Neuronal stem cell (in vitro differentiated cells): ENCODE measurements around the gene ABHD17B.

Experiments
- DNase-seq: peaks from one replicate; pipeline ENCODE4 v3.0.0-alpha.2; 2013; ENCODE audit warnings: low spot score
- H2AFZ ChIP-seq: one replicate; pipeline ENCODE4 v1.6.1; 2013; ENCODE audit warnings: mild to moderate bottlenecking, low read length, inconsistent platforms
- H2AK5ac ChIP-seq: 2 replicates; pipeline ENCODE4 v1.6.1; 2013; ENCODE audit warnings: low read depth, mild to moderate bottlenecking, inconsistent platforms, low read length, moderate library complexity, mixed read lengths
- H2BK120ac ChIP-seq: 2 replicates; pipeline ENCODE4 v1.6.1; 2013; ENCODE audit warnings: low read depth, mild to moderate bottlenecking, inconsistent platforms, low read length, moderate library complexity, mixed read lengths
- H2BK12ac ChIP-seq: one replicate; pipeline ENCODE4 v1.6.1; 2013; ENCODE audit warnings: low read length, inconsistent platforms
- H2BK15ac ChIP-seq: 2 replicates; pipeline ENCODE4 v1.6.1; 2013; ENCODE audit warnings: mild to moderate bottlenecking, low read length, inconsistent platforms, mixed read lengths
- H2BK5ac ChIP-seq: one replicate; pipeline ENCODE4 v1.6.1; 2013; ENCODE audit warnings: inconsistent platforms, mild to moderate bottlenecking, low read length, moderate library complexity
- H3K14ac ChIP-seq: one replicate; pipeline ENCODE4 v1.6.1; 2013; ENCODE audit warnings: low read length, inconsistent platforms
- H3K18ac ChIP-seq: 2 replicates; pipeline ENCODE4 v1.6.1; 2013; ENCODE audit warnings: low read length, inconsistent platforms
- H3K23ac ChIP-seq: 2 replicates; pipeline ENCODE4 v1.6.1; 2013; ENCODE audit warnings: low read depth, mild to moderate bottlenecking, mixed read lengths, low read length, inconsistent platforms; ENCODE audit not compliant: poor library complexity
- H3K27ac ChIP-seq: replicated peaks from 3 replicates; pipeline ENCODE4 v1.5.1; 2013; ENCODE audit warnings: low read length, inconsistent platforms
- H3K27me3 ChIP-seq, 3 experiments: 2 replicates each; pipeline ENCODE4 v1.6.1; 2013; ENCODE audit warnings: low read length in 3 of 3, mild to moderate bottlenecking in 2 of 3, inconsistent platforms in 1 of 3, low read depth in 1 of 3, mixed read lengths in 1 of 3, moderate library complexity in 1 of 3; ENCODE audit not compliant: control insufficient read depth in 3 of 3, insufficient read depth in 3 of 3
- H3K36me3 ChIP-seq, 2 donors: replicated peaks in 1 of 2; 2 replicates each; pipeline ENCODE4 v1.6.1; 2013; ENCODE audit warnings: low read length in 2 of 2; ENCODE audit not compliant: control insufficient read depth in 2 of 2, insufficient read depth in 2 of 2
- H3K4ac ChIP-seq: 2 replicates; pipeline ENCODE4 v1.6.1; 2013; ENCODE audit warnings: inconsistent platforms, mild to moderate bottlenecking, low read length, moderate library complexity
- H3K4me1 ChIP-seq, 2 donors: 1 replicate in 1 of 2; 2 replicates in 1 of 2; pipeline ENCODE4 v1.6.1; 2013; ENCODE audit warnings: low read length in 2 of 2, low read depth in 1 of 2; ENCODE audit not compliant: control insufficient read depth in 2 of 2, insufficient read depth in 1 of 2
- H3K4me2 ChIP-seq: one replicate; pipeline ENCODE4 v1.6.1; 2013; ENCODE audit warnings: mild to moderate bottlenecking, low read length, inconsistent platforms; ENCODE audit not compliant: insufficient read depth, poor library complexity, severe bottlenecking
- H3K4me3 ChIP-seq, 2 donors: 2 replicates each; pipeline ENCODE4 v1.5.1; 2013; ENCODE audit warnings: low read length in 2 of 2, mild to moderate bottlenecking in 2 of 2, inconsistent platforms in 1 of 2, moderate library complexity in 1 of 2
- H3K79me1 ChIP-seq: one replicate; pipeline ENCODE4 v1.6.1; 2013; ENCODE audit warnings: low read depth, mild to moderate bottlenecking, inconsistent platforms, low read length, moderate library complexity
- H3K9ac ChIP-seq: one replicate; pipeline ENCODE4 v1.6.1; 2013; ENCODE audit warnings: mild to moderate bottlenecking, low read depth, low read length, inconsistent platforms; ENCODE audit not compliant: poor library complexity
- H3K9me3 ChIP-seq, 2 donors: replicated peaks in 1 of 2; 2 replicates each; pipeline versions ENCODE3 to v1.6.1; 2013; ENCODE audit warnings: low read length in 2 of 2, mild to moderate bottlenecking in 2 of 2, inconsistent platforms in 1 of 2, low read depth in 1 of 2, mixed read lengths in 1 of 2, moderate library complexity in 1 of 2; ENCODE audit not compliant: control insufficient read depth in 2 of 2, insufficient read depth in 1 of 2
- H4K8ac ChIP-seq: one replicate; pipeline ENCODE4 v1.6.1; 2013; ENCODE audit warnings: low read depth, mild to moderate bottlenecking, inconsistent platforms, low read length, moderate library complexity
- H4K91ac ChIP-seq: one replicate; pipeline ENCODE4 v1.6.1; 2013; ENCODE audit warnings: low read length, low read depth, mild to moderate bottlenecking, inconsistent platforms; ENCODE audit not compliant: poor library complexity
- WGBS, 2 donors: extraction: QIAGEN DNeasy Blood & Tissue Kit; methylation state at CpG; one replicate each; pipeline ENCODE4 v1.1.7; 2013; ENCODE audit warnings: missing lambda C conversion rate in 2 of 2, mixed read lengths in 1 of 2; ENCODE audit not compliant: insufficient read length in 2 of 2, insufficient replicate concordance in 1 of 2; ENCODE audit errors: extremely low coverage in 2 of 2; 5-methylcytosine and 5-hydroxymethylcytosine counted together

The ABHD17B gene

DNA sequence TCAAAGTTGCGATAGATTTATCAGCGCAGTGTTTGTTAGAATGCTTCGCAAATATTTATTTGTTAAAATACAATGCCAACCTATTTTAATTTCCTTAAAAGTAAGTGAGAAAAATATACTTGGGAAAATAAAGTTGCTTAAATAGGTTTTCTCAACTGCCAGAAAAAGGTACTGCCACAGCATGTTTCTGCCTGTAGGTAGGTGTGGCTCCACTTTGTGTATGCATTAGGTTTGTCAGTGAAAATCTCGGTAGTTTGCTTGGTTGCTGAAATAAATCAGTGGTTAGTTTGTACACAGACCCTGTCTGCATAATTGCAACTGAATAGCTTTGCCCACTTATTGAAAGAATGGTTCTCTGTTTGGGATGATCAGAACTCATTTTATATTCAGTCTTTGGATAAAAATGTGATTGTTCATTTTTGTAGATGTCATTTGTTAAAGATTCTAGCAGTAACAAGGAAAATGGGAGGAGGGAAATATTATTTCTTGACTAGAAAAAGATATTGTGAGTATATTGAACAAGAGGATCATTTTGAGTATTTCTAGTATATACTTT, 26.2 kb upstream of the ABHD17B start:
- Histone ChIP-seq H2BK15ac (no peak overlapping the region), H2AFZ (no peak overlapping the region), H3K9me3 (no peaks in the 10 kb centered on the region), H3K14ac (no peak overlapping the region), H3K4ac (no peak overlapping the region), H3K23ac (no peak overlapping the region), H2AK5ac (no peak overlapping the region), H2BK120ac (no peak overlapping the region), H3K79me1 (no peaks in the 10 kb centered on the region), H3K27ac (no peak overlapping the region), H3K18ac (no peak overlapping the region), H3K4me1 (no peaks in the 10 kb centered on the region), H3K4me2 (no peak overlapping the region), H3K27me3 (no peaks in the 10 kb centered on the region), H4K8ac (no peak overlapping the region), H2BK5ac (no peak overlapping the region), H4K91ac (no peak overlapping the region), H3K4me3 (no peak overlapping the region), H2BK12ac (no peak overlapping the region), H3K36me3 (no peaks in the 10 kb centered on the region), H3K9ac (no peak overlapping the region)
- WGBS, 2 donors, result no CpG with 5 or more reads among the region's 4 CpGs
- no peak for DNase-seq

DNA sequence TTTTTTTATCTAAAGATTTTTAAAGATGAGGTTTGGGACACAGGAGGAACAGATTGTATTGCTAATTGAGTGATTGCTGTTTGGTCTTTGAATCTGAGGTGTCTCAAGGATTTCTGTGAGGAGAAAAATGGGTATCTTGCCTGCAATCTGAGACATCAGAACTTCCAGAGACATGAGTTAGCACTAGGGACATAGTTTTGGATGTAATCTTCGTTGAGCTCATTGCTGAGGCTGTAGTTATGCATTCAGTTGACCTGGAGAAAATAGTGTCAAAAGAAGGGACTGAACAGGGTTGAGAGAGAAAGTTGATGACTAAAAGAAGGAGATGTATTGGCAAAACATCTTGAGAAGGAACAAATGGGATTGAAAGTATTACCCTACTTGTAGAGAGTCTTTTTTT, 25.1 kb upstream of the ABHD17B start:
- no peak for DNase-seq
- Histone ChIP-seq H3K79me1 (no peaks in the 10 kb centered on the region), H4K8ac (no peak overlapping the region), H3K36me3 (no peaks in the 10 kb centered on the region), H3K4me1 (no peaks in the 10 kb centered on the region), H3K4me2 (no peak overlapping the region), H3K4ac (no peak overlapping the region), H3K27ac (no peak overlapping the region), H2BK5ac (no peak overlapping the region), H3K18ac (no peak overlapping the region), H3K4me3 (no peak overlapping the region), H4K91ac (no peak overlapping the region), H2AK5ac (no peak overlapping the region), H2BK120ac (no peak overlapping the region), H3K9ac (no peak overlapping the region), H2BK12ac (no peak overlapping the region), H3K9me3 (no peaks in the 10 kb centered on the region), H2BK15ac (no peak overlapping the region), H3K27me3 (no peaks in the 10 kb centered on the region), H3K23ac (no peak overlapping the region), H2AFZ (no peak overlapping the region), H3K14ac (no peak overlapping the region)
- no CpG with 5 or more reads among the region's 1 CpG for WGBS, 2 donors

DNA sequence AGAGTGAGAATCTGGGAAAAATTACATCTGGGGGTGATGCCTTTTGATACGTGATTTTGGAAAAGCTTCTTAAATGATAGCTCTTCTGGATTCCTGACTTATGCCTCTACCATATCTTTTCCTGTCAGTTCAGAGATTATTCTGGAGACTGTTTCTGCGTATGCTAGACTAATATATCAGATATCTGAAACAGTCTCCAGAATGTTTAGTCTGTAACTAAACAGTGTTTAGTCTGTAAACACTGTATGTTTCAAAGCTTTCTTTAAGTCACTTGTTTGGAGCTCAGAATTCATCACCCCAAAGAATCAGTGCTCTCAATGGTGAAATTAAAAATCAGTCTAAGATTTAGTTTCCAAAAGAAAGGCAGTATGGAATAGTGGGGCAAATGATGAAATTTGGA, 20.2 kb upstream of the ABHD17B start:
- Histone ChIP-seq H2BK15ac (no peak overlapping the region), H3K4me1 (no peaks in the 10 kb centered on the region), H3K27ac (no peak overlapping the region), H3K27me3 (no peaks in the 10 kb centered on the region), H3K36me3 (no peaks in the 10 kb centered on the region), H3K4me3 (no peak overlapping the region), H2AFZ (no peak overlapping the region), H2AK5ac (no peak overlapping the region), H4K91ac (no peak overlapping the region), H3K79me1 (no peaks in the 10 kb centered on the region), H3K23ac (no peak overlapping the region), H2BK12ac (no peak overlapping the region), H3K4ac (no peak overlapping the region), H3K9ac (no peak overlapping the region), H3K9me3 (no peaks in the 10 kb centered on the region), H2BK5ac (no peak overlapping the region), H3K18ac (no peak overlapping the region), H2BK120ac (no peak overlapping the region), H3K14ac (no peak overlapping the region), H4K8ac (no peak overlapping the region), H3K4me2 (no peak overlapping the region)
- no CpG with 5 or more reads among the region's 2 CpGs for WGBS, 2 donors
- DNase-seq, result no peak

DNA sequence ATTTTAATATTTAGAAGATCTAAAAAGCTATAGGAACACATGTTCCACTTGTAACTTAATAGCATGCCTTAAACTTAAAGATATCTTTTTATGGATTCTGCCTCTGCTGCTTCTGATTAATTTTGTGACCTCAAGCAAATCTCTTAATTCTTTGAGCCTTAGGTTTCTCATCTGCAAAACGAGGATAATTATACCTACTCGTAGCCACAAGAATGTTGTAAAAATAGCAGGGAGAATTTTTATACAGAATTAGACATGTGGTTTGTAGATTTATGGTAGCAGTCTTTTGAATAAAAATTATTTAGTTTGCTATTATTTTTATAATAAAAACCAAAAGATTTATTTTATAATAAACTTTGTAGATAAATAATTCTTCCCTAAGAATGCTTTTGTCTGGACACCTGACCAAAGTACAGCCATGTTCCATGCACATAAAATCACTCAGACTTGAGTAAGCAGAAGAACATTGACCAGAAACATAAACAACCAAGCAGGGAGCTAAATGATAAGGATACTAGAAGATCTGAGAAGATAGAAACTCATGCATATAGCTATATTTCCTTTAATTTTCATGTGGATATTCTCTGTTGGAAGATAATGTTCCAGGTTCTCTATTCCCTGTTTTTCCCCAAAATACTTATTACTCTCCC, 18.9 kb upstream of the ABHD17B start:
- no peak overlapping the region for H2AFZ ChIP-seq
- no peak overlapping the region for H3K23ac ChIP-seq
- H3K79me1 ChIP-seq, result no peaks in the 10 kb centered on the region
- H3K4me3 ChIP-seq, result no peak overlapping the region
- no peak for DNase-seq
- H3K18ac ChIP-seq, result no peak overlapping the region
- H2BK5ac ChIP-seq, result no peak overlapping the region
- WGBS, 2 donors, result no CpG with 5 or more reads among the region's 2 CpGs
- H3K4ac ChIP-seq, result no peak overlapping the region
- H2AK5ac ChIP-seq, result no peak overlapping the region
- H3K27ac ChIP-seq, result no peak overlapping the region
- no peak overlapping the region for H3K9ac ChIP-seq
- H2BK15ac ChIP-seq, result no peak overlapping the region
- no peak overlapping the region for H3K4me2 ChIP-seq
- H2BK120ac ChIP-seq, result no peak overlapping the region
- H4K91ac ChIP-seq, result no peak overlapping the region
- H4K8ac ChIP-seq, result no peak overlapping the region
- H3K9me3 ChIP-seq, result no peaks in the 10 kb centered on the region
- H3K36me3 ChIP-seq, result no peaks in the 10 kb centered on the region
- H2BK12ac ChIP-seq, result no peak overlapping the region
- H3K4me1 ChIP-seq, result no peaks in the 10 kb centered on the region
- no peak overlapping the region for H3K14ac ChIP-seq
- no peaks in the 10 kb centered on the region for H3K27me3 ChIP-seq
